ENCODE measurements around the gene KCNG1.

KCNG1 gene

GRCh38 chr20:51034476-51034875 is 11.6 kb upstream of the KCNG1 start:
- POLR2A ChIA-PET: no interaction called here
- TF ChIP-seq ZNF510 (tag by site-specific recombination; IDR thresholded peaks at IDR 0.05; ENCODE audit: insufficient replicate concordance): no peak
- no peak for TF ChIP-seq ZNF114 (tag by site-specific recombination; IDR thresholded peaks at IDR 0.05)
- no peak for TF ChIP-seq ZNF76 (tag by site-specific recombination; IDR thresholded peaks at IDR 0.05; ENCODE audit: borderline replicate concordance, low read depth)
- TF ChIP-seq EGR2 (tag by site-specific recombination; IDR thresholded peaks at IDR 0.05; ENCODE audit: low read depth): peak; percentile 17; the same call in 1 of the 2 replicates
- TF ChIP-seq ZFHX2 (tag by site-specific recombination; conservative IDR thresholded peaks at IDR 0.05): peak; percentile 40
- no peak for TF ChIP-seq ZNF48 (tag by site-specific recombination; IDR thresholded peaks at IDR 0.05)
- TF ChIP-seq ZNF416 (tag by site-specific recombination; IDR thresholded peaks at IDR 0.05): no peak
- TF ChIP-seq, protein P1, sequence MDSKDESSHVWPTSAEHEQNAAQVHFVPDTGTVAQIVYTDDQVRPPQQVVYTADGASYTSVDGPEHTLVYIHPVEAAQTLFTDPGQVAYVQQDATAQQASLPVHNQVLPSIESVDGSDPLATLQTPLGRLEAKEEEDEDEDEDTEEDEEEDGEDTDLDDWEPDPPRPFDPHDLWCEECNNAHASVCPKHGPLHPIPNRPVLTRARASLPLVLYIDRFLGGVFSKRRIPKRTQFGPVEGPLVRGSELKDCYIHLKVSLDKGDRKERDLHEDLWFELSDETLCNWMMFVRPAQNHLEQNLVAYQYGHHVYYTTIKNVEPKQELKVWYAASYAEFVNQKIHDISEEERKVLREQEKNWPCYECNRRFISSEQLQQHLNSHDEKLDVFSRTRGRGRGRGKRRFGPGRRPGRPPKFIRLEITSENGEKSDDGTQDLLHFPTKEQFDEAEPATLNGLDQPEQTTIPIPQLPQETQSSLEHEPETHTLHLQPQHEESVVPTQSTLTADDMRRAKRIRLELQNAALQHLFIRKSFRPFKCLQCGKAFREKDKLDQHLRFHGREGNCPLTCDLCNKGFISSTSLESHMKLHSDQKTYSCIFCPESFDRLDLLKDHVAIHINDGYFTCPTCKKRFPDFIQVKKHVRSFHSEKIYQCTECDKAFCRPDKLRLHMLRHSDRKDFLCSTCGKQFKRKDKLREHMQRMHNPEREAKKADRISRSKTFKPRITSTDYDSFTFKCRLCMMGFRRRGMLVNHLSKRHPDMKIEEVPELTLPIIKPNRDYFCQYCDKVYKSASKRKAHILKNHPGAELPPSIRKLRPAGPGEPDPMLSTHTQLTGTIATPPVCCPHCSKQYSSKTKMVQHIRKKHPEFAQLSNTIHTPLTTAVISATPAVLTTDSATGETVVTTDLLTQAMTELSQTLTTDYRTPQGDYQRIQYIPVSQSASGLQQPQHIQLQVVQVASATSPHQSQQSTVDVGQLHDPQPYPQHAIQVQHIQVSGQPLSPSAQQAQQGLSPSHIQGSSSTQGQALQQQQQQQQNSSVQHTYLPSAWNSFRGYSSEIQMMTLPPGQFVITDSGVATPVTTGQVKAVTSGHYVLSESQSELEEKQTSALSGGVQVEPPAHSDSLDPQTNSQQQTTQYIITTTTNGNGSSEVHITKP (tag by site-specific recombination; IDR thresholded peaks at IDR 0.05): no peak
- TF ChIP-seq YY1 (tag by site-specific recombination; IDR thresholded peaks at IDR 0.05): no peak
- TF ChIP-seq ZNF18 (tag by site-specific recombination; IDR thresholded peaks at IDR 0.05): no peak
- no peak for TF ChIP-seq CTCF (tag by site-specific recombination; IDR thresholded peaks at IDR 0.05)
- TF ChIP-seq, protein P2, sequence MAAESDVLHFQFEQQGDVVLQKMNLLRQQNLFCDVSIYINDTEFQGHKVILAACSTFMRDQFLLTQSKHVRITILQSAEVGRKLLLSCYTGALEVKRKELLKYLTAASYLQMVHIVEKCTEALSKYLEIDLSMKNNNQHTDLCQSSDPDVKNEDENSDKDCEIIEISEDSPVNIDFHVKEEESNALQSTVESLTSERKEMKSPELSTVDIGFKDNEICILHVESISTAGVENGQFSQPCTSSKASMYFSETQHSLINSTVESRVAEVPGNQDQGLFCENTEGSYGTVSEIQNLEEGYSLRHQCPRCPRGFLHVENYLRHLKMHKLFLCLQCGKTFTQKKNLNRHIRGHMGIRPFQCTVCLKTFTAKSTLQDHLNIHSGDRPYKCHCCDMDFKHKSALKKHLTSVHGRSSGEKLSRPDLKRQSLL (tag by site-specific recombination; IDR thresholded peaks at IDR 0.05): no peak
- H3K27ac ChIP-seq (ENCODE audit: extremely low read depth, low read depth, low read length): peak overlapping the region; percentile 13; the same call in 1 of the 2 replicates
- H3K36me3 ChIP-seq (ENCODE audit: control insufficient read depth in 2 of 2, insufficient read depth in 1 of 2, low read length in 2 of 2): no peaks in the 10 kb centered on the region
- H3K4me1 ChIP-seq (ENCODE audit: control insufficient read depth, insufficient read depth, low read length): no peaks in the 10 kb centered on the region
- no peak overlapping the region for H3K4me3 ChIP-seq (ENCODE audit: low read depth, low read length)
- H3K9me3 ChIP-seq (ENCODE audit: control insufficient read depth, insufficient read depth, low read depth, low read length): no peaks in the 10 kb centered on the region
- CTCF ChIA-PET: interaction anchor here (0.7 to 1.5 kb wide), 2 partner anchors 15 to 54 kb away, joined by 3 to 4 read pairs; no protein-coding TSS in a partner anchor

DNA sequence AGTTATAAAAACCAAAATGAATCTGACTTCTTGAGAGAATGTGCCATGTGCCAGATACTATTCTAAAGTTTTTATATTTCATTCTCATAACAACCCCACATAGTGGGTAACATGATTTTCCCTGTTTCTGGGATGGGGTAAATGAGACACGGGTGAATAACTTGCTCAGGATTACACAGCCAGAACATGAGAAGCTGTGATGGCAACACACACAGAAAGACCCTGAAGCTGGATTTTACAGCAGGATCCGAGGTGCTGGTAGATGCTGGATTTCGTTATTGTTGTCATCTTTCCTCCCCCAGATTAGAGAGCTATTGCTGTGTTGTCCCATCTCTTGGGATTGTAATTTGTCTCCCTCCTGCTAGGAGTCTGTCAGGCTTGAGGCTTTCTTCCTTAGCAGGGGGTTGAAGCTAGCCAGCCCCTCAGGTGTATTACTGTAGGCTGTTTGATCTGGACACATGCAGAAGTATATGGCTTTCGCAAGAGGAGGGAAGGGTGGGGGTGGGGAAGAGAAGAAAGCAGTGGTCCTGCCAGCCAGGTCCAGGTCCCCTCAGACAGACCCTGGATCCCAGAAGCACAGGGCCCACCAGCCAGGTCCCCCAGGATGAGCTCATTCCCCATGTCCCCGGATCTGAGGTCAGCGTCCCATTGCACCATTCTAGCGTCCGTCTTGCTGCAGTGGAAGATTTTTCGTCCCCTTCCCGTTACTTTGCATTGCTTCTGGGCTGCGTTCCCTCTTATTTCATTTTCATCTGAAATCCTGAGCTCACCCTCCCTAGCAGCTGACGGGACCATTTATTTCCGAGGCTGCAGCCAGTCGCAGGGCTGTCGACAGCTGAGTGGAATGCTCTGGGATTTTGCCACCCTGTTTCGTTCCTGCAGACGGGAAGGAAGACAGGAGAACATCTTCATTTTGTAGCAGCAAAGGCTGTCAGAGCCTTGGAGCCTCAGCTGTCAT is 7.3 kb upstream of the KCNG1 start:
- POLR2A ChIA-PET: no interaction called here
- no peak overlapping the region for H3K4me3 ChIP-seq (ENCODE audit: low read depth, low read length)
- H3K27ac ChIP-seq (ENCODE audit: extremely low read depth, low read depth, low read length): no peak overlapping the region
- no peaks in the 10 kb centered on the region for H3K9me3 ChIP-seq (ENCODE audit: control insufficient read depth, insufficient read depth, low read depth, low read length)
- no peaks in the 10 kb centered on the region for H3K4me1 ChIP-seq (ENCODE audit: control insufficient read depth, insufficient read depth, low read length)
- H3K36me3 ChIP-seq (ENCODE audit: control insufficient read depth in 2 of 2, insufficient read depth in 1 of 2, low read length in 2 of 2): no peaks in the 10 kb centered on the region
- TF ChIP-seq ZIC2 (tag by site-specific recombination; IDR thresholded peaks at IDR 0.05): peak; percentile 61
- TF ChIP-seq ZNF292 (tag by site-specific recombination; IDR thresholded peaks at IDR 0.05; ENCODE audit: borderline replicate concordance, low read depth): no peak
- CTCF ChIA-PET: interaction anchor here (0.6 to 5.5 kb wide), 7 partner anchors 9 to 235 kb away, joined by 3 to 39 read pairs (median 4); partner anchors contain the start of gene BCAS4
